ENCODE results near the gene CCDC138.

GRCh38 chr2:108810993-108811957 is 24.7 kb downstream of the CCDC138 start:
- no peak for TF ChIP-seq POLR2A (IDR thresholded peaks at IDR 0.05; ENCODE audit: low read depth, low read length)
- TF ChIP-seq TAF1 (IDR thresholded peaks at IDR 0.05; ENCODE audit: borderline replicate concordance, low read depth, low read length): no peak
